GM10266 (cell line): ENCODE measurements around the gene ELOVL7.

Experiments
- DNase-seq: peaks from one replicate; pipeline ENCODE4 v3.0.0; 2012; ENCODE audit errors: extremely low spot score
- CTCF ChIP-seq: IDR thresholded peaks from 2 replicates; pipeline ENCODE4 v1.5.1; 2012; ENCODE audit warnings: mild to moderate bottlenecking, low read depth; ENCODE audit not compliant: control insufficient read depth, insufficient read depth; ENCODE audit errors: missing control alignments

Gene ELOVL7

GRCh38 chr5:60710362-60710761, 133.7 kb downstream of the ELOVL7 start:
- no peak for DNase-seq
- TF ChIP-seq CTCF, result no peak

- no peak for TF ChIP-seq CTCF
- no peak for DNase-seq
Observed at GRCh38 chr5:60705144-60705543, 138.9 kb downstream of the ELOVL7 start.

GRCh38 chr5:60703944-60704343, 140.1 kb downstream of the ELOVL7 start:
- DNase-seq, result no peak
- no peak for TF ChIP-seq CTCF
